Measurements from ENCODE around the gene TUBB. TPM values are rescaled to one million over a fixed set of nuclear protein-coding genes. Genes with fewer than 3 reads are reported as not detected.

Gene TUBB
- total and polyA plus RNA-seq, 9 of the 15 experiments (the other 6 are each of a cell fraction or from before 2014, with no cell fraction given) = 971 to 2,870 (median 1,478) TPM

- TF ChIP-seq RBBP5 (IDR thresholded peaks at IDR 0.05; ENCODE audit: borderline replicate concordance, insufficient read depth, low read length, poor library complexity, severe bottlenecking) (peak; percentile 44), SMARCA5 (IDR thresholded peaks at IDR 0.05) (0 out of 2 replicates have a peak, but pooled peaks have one; percentile 66), TAF15 (IDR thresholded peaks at IDR 0.05; ENCODE audit: low read depth, low read length) (0 out of 2 replicates have a peak, but pooled peaks have one; percentile 30), MLX (CRISPR knock-in tag; conservative IDR thresholded peaks at IDR 0.05) (0 out of 4 replicates have a peak, but pooled peaks of 1 of the 2 experiments have one; percentile 25), POLR2H (tag; IDR thresholded peaks at IDR 0.05; ENCODE audit: low read depth) (peak; percentile 90; the same call in 1 of the 2 replicates), CREM (IDR thresholded peaks at IDR 0.05; ENCODE audit: low read depth) (peak; percentile 2; the same call in 1 of the 2 replicates), ZNF436 (CRISPR knock-in tag; IDR thresholded peaks at IDR 0.05) (no peak), SIN3A (IDR thresholded peaks at IDR 0.05; ENCODE audit: borderline replicate concordance in 2 of 2, control insufficient read depth in 1 of 2, low read depth in 2 of 2, low read length in 2 of 2) (peak in 1 of 2 experiments; percentile 77; a peak in 1 of 4 replicates), SREBF2 (CRISPR knock-in tag; IDR thresholded peaks at IDR 0.05) (0 out of 2 replicates have a peak, but pooled peaks have one; percentile 79), NRF1 (conservative IDR thresholded peaks at IDR 0.05 in 1 of 2, IDR thresholded peaks at IDR 0.05 in 1 of 2) (peak in 1 of 2 experiments; percentile 3; a peak in 1 of 4 replicates), SP2 (IDR thresholded peaks at IDR 0.05; ENCODE audit: extremely low read depth, low read depth, low read length, poor library complexity, severe bottlenecking) (no peak), SP1 (CRISPR knock-in tag; IDR thresholded peaks at IDR 0.05) (peak; percentile 31; the same call in 1 of the 2 replicates), MED1 (CRISPR knock-in tag; IDR thresholded peaks at IDR 0.05; ENCODE audit: borderline replicate concordance) (no peak), ZNF511 (CRISPR knock-in tag; IDR thresholded peaks at IDR 0.05) (0 out of 2 replicates have a peak, but pooled peaks have one; percentile 56), ETS1 (conservative IDR thresholded peaks at IDR 0.05; ENCODE audit: control insufficient read depth, low read depth, low read length) (0 out of 2 replicates have a peak, but pooled peaks have one; percentile 27), NR2C1 (IDR thresholded peaks at IDR 0.05) (no peak; the same call in 1 of the 2 replicates), NR2C1 (tag; IDR thresholded peaks at IDR 0.05) (peak; percentile 5; the same call in 1 of the 2 replicates), GABPA (tag; conservative IDR thresholded peaks at IDR 0.05; ENCODE audit: low read depth) (peak; percentile 21; the same call in 1 of the 2 replicates), HDAC3 (IDR thresholded peaks at IDR 0.05; ENCODE audit: borderline replicate concordance, partially characterized antibody) (peak; percentile 52), TCF7L2 (IDR thresholded peaks at IDR 0.05; ENCODE audit: low read depth, low read length) (no peak), TAF9B (IDR thresholded peaks at IDR 0.05; ENCODE audit: partially characterized antibody) (peak; percentile 15), MLLT1 (IDR thresholded peaks at IDR 0.05) (peak in 1 of 2 experiments; percentile 14; a peak in 3 of 4 replicates)
These were observed 23.2 kb downstream of the TUBB start (continued) for GRCh38 chr6:30743099-30744053.

Measured in K562 (cell line).